Mesenteric fat pad (tissue), 1 donor: ENCODE data around the gene ACAT1. TPM values are rescaled to one million over a fixed set of nuclear protein-coding genes. Genes with fewer than 3 reads are reported as not detected.
"Not testable (repeated sequence)": the region's sequence is repeated elsewhere in the genome, so short reads cannot be mapped to it uniquely, and the experiment has no call there.

Source experiments
- DNase-seq: peaks from one replicate; pipeline ENCODE4 v3.0.0-alpha.2; 2020; ENCODE audit warnings: low spot score
- long read RNA-seq: library from polyadenylated mRNA; unstranded; transcript quantifications from one replicate; pipeline ENCODE4 v2.0.0, GENCODE V29; 2020
- total RNA-seq: library from RNA; stranded (reverse); fragmentation: NEBNext Ultra II Directional; extraction: Animal tissue kit (Norgen Biotek cat#: 25700); gene quantifications from one replicate; pipeline ENCODE4 v1.2.1, GENCODE V29; 2021
- donor health status: DM: yes; HTN: yes; CAD: no.

Gene ACAT1
- total RNA-seq, result 95.9 TPM
- long read RNA-seq, transcript ACAT1-201 (12 exons, 1,761 nt), result major isoform, 403 of 442 reads
- long read RNA-seq, partial matches to known transcripts, result 12 of 442 reads
- long read RNA-seq, other reads (novel, unspliced or antisense), result 27 of 442 reads

DNA sequence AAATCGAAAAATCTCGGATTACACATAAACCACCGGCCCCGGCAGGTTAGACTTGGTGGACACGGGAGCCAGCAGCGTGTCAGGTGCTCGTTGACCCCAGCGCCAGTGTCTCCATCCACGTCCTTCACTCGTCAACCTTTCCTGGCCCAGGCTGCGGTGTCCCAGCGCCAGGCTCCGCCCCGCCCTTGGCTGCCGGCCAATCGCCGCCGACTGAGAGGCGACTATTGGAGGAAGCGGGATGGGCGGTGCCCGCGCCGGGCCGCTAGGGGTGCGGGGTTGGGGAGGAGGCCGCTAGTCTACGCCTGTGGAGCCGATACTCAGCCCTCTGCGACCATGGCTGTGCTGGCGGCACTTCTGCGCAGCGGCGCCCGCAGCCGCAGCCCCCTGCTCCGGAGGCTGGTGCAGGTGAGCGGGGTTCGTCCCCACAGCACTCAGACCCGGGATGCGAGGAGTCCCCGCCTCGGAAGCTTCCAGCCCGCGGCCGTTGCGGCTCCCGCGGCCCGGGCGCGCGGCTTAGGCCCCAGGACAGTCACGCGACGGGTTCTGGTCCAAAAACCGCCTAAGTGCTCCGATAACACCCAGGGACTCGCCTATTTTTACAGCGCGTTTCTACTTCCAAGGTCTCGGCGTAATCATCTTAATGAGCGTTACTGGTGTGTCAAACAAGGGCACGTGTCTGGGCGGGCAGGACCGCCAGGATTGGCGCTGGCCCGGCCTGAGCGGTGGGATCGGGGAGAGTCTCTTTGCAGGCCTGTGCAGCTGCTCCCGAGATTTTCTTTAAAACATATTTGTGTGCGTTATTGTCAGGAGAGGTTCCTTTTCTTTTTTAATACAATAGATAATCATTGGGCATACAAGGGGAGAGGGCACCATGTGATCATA lies at the start of gene ACAT1:
TSS of gene ACAT1 (plus strand) at position 294 of the 882 bp plus-strand sequence. CDS start at position 334, 40 bp downstream.
- DNase-seq, result peak; percentile 100

DNA sequence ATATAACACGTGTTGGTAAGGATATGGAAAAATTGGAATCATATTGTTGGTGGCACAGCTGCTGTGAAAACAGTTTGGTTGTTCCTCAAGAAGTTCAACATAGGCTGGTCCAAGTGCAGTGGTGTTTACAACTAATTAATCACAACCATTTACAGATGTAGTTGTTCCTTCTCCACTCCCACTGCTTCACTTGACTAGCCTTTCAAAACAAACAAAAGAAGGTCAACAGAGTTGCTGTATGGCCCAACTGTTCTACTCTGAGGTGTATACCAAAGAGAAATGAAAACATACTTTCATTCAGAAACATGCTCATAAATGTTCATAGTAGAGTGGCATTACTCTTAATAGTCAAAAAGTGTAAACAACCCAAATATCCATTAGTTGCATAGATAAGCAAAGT lies 36.6 kb upstream of the ACAT1 start:
- no peak for DNase-seq

DNA sequence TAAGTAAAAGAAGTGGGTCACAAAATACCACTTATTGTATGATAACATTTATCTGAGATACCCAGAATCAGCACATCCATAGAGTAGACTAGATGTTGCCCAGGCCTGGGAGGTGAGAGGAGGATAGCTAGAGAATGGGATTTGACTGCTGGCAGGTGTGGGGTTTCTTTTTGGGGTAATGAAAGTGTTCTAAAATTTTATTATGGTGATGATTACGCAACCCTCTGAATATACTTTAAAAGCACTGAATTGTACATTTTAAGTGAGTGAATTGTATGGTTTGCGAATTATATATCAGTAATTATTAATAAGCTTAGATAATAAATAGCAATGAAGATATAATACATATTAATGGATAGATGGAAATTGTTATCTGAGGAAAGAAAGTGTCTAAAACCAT lies 35.7 kb upstream of the ACAT1 start:
- no peak for DNase-seq

DNA sequence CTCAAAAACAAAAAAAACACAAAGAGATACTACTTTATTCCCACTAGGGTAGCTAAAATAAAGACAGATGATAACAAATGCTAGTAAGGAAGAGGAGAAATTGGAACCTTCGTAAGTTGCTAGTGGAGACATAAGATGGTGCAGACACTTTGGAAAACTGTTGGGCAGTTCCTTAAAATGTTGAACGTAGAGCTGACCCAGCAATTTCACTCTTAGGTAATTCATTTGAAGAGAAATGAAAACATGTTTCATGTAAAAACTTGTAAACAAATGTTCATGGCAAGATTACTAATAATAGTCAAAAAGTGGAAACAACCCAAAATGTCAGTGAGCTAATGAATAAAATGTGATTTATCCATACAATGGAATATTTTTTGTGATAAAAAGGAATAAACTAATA lies 29.2 kb upstream of the ACAT1 start:
- DNase-seq, result no peak

DNA sequence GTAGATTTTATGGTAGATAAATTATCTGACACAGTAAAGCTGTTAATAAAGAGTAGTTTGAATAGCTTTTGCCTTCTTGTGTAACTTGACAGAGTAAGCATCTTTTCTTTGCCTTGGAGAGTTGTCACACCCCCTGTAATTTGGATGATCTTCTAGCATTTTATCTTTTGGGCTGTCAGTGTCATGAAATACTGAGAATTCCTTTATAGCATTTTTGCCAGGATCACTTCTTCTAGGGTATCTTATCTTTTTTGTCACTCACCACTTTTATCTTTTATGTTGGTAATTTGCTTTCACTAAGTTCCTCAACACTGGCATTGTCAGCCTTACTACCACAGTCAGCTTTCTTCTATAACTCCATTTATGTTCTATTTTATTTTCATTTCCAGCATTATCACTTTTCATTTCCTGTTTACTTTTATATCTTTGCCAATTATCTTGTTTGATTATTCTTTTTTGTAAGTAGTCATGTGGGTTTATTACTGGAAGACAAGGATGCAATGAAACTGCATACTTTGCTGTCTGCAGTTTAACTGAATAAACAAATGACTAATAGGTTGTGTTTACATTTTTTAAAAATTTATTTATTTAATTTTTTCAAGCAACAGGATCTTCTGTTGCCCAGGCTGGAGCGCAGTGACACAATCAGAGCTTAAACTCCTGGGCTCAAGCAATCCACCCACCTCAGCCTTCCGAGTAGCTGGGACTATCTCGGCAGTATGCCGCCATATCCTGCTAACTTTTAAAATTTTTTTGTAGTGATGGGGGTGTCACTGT lies 28.1 kb upstream of the ACAT1 start:
- no peak for DNase-seq

DNA sequence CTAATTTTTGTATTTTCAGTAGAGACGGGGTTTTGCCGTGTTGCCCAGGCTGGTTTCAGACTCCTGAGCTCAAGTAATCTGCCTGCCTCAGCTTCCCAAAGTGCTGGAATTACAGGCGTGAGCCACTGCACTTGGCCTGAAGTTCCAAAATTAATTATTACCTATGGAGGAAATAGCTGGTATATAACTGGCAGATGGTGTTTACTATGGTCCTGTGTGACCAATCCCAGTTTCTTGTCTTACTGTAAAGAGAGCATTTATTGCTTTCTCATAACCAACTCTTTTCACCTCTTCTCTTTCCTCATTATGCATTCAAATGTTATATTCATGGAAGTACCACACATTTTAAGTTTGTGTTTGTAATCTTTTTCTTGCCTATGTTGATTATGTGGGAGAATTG lies 24.2 kb upstream of the ACAT1 start:
- no peak for DNase-seq

DNA sequence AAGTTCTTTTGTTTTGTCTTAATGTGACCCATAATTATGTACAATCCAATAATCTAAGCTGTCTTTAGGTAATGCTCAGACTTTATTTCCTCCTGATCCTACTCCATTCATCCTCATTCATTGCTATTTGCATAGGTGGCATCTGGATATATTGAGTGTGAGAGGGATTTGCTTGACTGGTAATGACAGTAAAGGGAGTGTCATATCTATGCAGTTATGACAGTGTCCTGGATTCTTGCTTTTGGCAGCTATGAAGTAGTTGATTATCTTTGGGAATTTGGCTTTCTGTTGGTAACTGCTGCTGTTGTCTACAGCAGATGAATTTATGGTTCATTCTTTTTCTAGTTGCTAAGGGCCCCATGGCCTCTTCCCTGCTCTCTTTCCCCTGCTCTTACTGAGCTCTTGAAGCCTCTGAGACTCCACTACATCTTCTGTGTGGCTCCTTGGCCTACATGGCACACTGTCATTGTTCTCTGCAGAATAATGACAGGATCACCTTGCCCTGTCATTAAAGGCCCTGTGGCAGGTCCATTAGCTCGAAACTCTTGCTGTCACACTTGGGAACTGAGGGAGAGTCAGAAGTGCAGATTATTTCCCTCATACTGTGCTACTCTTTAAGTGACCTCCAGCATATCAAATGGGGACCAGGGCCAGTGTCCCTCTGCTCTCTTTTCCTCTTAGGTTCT lies 20.1 kb upstream of the ACAT1 start:
- DNase-seq, result no peak

DNA sequence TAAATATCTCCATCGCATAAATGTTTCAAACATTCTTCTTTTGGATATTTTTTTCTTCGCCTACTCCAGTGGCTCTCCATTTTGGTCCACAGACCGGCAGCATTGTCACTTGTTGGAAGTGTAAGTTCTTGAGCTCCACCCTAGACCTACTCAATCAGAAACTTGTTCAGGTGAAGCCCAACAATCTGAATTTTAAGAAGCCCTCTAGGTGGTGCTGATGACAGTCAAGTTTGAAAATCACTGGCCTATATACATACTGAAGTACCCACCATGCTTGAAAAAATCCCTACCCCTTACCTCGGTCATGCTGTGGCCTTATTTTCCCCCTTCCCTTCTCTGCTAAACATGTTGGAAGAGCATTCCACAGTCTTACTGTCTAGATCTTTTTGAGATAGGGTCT lies 10.2 kb upstream of the ACAT1 start:
- DNase-seq, result no peak

DNA sequence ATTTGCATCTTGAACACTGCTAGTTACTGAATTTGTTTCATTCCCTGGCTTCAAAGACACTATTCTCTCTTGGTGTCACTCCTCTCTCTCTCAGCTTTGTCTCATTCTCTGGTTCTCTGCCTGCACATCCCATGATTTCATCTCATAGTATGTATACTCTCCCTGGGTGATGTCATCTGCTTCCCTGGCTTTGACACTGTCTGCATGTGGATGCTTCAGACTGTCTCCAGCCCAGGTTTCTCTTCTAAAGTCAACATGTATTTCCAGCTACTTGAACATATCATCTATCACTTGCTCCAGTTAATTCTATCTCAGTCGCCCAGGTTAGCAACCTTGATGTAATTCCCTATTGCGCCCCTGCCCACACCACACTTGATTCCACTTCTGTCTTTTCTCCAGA lies 9.3 kb upstream of the ACAT1 start:
- DNase-seq, result no peak

DNA sequence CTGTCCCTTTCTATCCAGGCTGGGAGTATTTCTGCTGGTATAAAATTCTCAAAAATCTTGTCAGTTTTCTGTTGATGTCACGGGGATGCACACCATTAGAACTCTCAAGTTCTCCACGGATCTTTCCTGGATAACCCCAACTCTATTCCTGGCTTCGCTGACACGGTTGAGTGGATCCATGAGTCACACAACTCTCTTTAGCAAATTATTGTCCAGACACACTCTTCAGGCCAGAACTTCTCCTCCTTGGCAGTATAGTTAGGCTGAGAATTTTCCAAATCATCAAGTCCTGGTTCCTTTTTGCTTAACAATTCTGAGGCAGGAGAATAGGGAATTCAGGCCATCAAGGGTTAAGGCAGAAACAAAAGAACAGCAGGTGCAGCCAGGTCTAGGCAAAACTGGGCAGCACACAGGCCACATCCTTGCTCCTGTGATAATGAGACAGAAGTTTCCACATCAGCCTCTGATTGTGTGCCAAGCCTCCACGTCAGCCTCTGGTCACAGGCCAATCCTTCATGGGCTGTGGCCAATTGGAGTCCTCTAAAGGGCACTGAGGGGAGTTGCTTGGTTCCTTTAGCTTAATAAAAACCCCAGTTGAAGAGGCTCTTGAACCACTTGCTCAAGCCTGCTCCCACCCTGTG lies 5.7 kb upstream of the ACAT1 start:
- peak; percentile 92 for DNase-seq

DNA sequence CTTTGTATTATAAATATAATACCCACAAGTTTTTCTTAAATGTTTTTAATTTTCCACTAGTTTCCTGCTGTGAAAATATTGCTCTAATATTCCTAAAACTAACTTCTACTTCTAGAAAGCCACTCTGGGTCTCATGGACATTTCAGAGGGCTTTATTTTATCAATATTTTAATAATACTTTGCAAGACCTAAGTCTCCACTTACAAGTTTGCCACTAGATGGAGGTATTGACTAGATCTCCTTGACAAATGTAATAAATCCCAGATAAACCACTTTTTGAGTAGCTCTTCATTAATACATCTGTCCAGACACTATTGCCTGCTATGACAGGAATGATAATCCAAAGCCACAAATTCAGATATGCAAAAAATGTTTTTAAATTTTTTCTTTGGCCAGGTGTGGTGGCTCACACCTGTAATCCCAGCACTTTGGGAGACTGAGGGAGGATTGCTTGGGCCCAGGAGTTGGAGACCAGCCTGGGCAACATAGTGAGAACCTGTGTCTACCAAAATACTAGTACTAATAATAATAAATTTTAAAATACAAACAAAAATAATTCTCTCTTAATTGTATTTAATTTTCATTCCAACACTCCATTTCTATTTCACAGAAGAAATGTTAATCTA lies 3.5 kb upstream of the ACAT1 start:
- no peak for DNase-seq

DNA sequence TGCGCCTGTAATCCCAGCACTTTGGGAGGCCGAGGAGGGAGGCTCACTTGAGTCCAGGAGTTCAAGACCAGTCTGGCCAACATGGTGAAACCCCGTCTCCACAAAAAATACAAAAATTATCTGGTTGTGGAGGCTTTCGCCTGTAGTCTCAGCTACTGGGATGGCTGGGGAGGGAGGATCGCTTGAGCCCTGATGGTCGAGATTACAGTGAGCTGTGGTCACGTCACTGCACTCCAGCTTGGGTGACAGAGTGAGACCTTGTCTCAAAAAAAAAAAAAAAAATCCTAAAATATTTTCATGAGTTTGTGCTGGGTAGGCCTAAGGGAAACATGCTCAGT lies 462 bp upstream of the ACAT1 start:
- DNase-seq, result not testable (repeated sequence)

DNA sequence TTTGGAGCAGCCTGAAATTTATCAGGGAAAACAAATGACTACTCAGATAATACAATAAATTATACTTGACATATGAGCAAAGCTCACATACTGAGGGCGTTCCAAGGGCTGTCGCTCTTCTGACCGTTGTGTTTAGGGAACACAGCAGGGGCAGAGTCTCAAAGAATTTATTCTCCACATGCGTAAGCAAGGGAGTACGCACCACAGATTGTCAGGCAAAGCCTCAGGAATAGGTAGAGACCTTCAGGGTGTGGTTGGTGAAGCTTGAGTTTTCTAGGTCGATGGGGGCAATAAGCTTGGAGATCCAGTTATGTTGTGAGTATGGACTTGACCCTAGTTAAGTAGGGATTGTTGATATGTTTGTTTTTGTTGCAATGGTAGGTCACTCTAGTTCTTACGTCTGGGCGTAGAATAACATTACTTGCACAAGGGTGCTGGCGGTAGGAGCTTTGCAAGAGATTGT lies 830 bp downstream of the ACAT1 start:
- no peak for DNase-seq

DNA sequence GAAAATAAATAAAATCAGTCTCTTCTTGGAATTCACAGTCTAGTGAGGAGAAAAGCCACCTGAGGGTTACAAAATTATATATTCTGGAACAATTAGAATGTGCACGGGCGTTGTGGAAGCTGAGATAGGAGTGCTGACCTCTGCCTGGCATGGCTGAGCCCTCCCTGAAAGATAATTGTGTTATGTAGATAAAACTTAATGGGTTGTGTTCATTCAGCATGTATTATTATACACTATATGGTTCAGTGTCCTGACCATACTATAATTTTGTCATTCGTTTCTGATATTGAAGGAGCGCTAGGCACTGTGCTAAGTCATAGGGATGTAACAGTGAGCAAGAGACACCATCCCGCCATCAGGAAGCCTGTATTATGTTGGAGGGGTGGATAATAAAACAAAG lies 3.7 kb downstream of the ACAT1 start:
- DNase-seq, result no peak

DNA sequence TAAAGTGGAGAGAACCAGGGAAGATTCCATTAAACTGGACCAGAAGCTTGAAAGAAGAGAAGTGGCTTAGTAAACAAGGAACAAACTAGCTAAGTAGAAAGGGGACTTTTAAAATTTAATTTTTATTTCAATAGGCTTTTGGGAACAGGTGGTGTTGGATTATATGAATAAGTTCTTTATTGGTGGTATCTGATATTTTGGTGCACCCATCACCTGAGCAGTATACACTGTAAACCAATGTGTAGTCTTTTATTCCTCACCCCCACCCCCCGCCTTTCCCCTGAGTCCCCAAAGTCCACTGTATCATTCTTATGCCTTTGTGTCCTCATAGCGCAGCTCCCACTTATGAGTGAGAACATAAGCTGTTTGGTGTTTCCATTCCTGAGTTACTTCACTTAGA lies 7.4 kb downstream of the ACAT1 start:
- no peak for DNase-seq

DNA sequence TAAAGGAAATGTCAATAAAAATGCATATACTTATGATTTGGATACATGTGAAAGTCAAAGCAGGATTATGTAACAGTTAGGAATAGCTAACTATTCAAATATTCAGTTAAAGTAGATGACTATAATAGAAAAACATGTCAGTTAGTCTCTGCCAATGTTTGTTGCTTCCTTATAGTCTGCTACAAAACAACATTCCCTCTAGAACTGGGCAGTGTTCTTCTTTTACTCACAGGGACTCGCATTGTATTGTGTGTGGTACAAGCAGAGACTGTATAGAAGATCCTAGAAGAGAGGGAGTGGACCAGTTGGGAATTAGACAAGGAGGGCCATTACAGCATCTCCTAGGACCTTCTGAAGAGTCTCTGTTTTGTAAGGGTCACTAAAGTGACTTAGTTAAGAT lies 10.6 kb downstream of the ACAT1 start:
- no peak for DNase-seq

DNA sequence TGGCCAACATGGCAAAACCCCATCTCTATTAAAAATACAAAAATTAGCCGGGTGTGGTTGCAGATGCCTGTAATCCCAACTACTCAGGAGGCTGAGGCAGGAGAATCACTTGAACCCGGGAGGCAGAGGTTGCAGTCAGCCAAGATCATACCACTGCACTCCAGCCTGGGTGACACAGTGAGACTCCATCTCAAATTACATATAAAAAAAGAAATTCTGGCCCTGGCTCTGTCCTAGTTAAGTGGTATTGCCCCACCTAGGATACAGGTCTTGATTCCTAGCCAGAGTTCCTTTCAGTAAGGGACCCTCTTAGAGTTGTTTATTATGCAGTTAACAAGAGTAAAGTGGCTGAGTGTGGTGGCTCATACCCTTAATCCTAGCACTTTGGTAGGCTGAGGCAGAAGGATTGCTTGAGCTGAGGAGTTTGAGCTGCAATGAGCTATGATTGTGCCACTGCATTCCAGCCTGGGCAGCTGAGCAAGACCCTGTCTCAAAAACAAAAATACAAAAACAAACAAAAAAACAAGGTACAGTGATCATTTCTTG lies 11.7 kb downstream of the ACAT1 start:
- not testable (repeated sequence) for DNase-seq

DNA sequence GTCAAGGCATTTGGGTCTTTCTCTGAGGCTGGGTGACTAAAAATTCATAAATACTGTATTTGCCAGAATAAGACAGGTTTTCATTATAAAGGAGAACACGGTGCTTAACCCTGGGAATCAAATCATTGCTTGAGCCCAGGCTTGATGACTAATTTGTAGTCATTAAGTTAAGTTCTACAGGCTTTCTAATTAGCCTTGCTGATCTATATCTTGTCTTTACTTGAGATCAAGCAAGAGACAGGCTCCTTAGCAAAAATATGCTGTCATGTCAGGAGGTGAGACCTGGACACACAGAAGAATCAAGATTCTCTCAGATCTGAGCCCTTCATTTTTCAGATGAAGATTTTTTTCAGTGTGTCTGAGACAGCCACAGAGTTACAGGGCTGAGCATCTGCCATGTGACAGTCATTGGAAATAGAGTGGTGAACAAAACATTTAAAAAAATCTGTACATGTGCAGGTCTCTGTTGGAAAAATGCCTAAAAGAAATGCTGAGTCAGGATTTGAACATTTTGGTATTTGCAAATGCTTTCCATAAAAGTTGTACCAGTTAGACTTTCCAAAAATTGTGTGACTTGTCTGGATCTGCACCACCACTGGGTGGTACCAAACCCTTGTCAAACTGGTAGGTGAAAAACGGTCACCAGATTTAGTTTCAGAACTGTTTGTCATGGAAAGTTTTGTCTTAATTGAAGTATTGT lies 14.6 kb downstream of the ACAT1 start:
- no peak for DNase-seq

DNA sequence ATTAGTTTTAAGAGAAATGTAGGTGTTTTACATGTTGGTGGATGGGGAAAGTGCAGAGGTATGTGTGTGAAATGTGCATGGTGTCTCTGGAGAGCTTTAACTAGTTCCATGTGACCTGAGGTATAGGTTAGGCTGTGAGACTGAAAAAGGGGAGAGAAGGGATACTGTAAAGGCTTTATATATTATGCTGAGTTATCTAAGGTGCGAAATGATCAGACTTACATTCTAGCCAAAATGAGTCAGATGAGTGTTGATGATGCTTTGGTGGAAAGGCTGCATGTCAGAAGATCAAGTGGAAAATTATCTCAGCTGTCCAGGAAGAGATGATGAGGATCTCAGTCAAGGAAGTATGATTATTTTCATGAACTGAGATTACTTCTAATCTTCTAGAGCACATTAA lies 15.8 kb downstream of the ACAT1 start:
- DNase-seq, result no peak

DNA sequence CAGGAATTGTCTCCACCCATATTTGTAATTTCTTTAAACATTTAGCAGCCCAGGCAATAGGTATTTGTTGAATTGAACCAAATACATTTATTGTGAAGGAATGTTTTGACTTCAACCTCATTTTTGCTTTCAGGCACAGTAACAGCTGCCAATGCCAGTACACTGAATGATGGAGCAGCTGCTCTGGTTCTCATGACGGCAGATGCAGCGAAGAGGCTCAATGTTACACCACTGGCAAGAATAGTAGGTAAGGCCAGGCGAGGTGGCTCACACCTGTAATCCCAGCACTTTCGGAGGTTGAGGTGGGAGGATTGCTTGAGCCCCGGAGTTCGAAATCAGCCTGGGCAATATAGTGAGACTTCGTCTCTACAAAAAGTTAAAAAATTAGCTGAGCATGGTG lies 20.9 kb downstream of the ACAT1 start:
- DNase-seq, result no peak
